PC-3 (cell line): Measurements from ENCODE around the gene BAIAP2.
"Not testable (repeated sequence)": the region's sequence is repeated elsewhere in the genome, so short reads cannot be mapped to it uniquely, and the experiment has no call there.

Source experiments
- EZH2 ChIP-seq: fragments of 300-600 bp; sonication (generic); IDR thresholded peaks from one replicate; pipeline ENCODE4 v1.6.1; 2017; ENCODE audit warnings: antibody characterized with exemption, mild to moderate bottlenecking, low read length; ENCODE audit not compliant: unreplicated experiment
- EZH2phosphoT487 ChIP-seq: fragments of 300-600 bp; sonication (generic); IDR thresholded peaks from 2 replicates; pipeline ENCODE4 v1.6.1; 2018; ENCODE audit warnings: mild to moderate bottlenecking, antibody characterized with exemption, low read length, borderline replicate concordance
- TF ChIP-seq, protein P1 (sequence below): fragments of 300-600 bp; sonication (generic); conservative IDR thresholded peaks from 2 replicates; pipeline ENCODE4 v1.5.1; 2017; ENCODE audit warnings: antibody characterized with exemption, low read depth, mild to moderate bottlenecking, low read length

DNA sequence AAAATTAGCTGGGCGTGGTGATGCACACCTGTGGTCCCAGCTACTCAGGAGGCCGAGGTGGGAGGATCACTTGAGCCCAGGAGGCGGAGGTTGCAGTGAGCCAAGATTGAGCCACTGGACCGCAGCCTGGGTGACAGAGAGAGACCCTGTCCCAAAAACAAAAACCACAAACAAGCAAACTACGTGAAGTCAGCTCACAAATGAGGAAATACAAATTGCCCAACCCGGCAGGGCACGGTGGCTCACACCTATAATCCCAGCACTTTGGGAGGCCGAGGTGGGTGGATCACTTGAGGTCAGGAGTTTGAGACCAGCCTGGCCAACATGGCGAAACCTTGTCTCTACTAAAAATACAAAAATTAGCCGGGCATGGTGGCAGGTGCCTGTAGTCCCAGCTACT lies 111.3 kb downstream of the BAIAP2 start:
- TF ChIP-seq EZH2phosphoT487, EZH2: not testable (repeated sequence)
- TF ChIP-seq, protein P1, sequence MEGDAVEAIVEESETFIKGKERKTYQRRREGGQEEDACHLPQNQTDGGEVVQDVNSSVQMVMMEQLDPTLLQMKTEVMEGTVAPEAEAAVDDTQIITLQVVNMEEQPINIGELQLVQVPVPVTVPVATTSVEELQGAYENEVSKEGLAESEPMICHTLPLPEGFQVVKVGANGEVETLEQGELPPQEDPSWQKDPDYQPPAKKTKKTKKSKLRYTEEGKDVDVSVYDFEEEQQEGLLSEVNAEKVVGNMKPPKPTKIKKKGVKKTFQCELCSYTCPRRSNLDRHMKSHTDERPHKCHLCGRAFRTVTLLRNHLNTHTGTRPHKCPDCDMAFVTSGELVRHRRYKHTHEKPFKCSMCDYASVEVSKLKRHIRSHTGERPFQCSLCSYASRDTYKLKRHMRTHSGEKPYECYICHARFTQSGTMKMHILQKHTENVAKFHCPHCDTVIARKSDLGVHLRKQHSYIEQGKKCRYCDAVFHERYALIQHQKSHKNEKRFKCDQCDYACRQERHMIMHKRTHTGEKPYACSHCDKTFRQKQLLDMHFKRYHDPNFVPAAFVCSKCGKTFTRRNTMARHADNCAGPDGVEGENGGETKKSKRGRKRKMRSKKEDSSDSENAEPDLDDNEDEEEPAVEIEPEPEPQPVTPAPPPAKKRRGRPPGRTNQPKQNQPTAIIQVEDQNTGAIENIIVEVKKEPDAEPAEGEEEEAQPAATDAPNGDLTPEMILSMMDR, result not testable (repeated sequence)
